ENCODE measurements around the gene B3GNT7. TPM values are rescaled to one million over a fixed set of nuclear protein-coding genes. Genes with fewer than 3 reads are reported as not detected.
"Not testable (repeated sequence)": the region's sequence is repeated elsewhere in the genome, so short reads cannot be mapped to it uniquely, and the experiment has no call there.

Gene B3GNT7
- polyA plus RNA-seq, 6 donors from 2014 or later, result 0.35 to 2.3 (median 1.2) TPM

DNA sequence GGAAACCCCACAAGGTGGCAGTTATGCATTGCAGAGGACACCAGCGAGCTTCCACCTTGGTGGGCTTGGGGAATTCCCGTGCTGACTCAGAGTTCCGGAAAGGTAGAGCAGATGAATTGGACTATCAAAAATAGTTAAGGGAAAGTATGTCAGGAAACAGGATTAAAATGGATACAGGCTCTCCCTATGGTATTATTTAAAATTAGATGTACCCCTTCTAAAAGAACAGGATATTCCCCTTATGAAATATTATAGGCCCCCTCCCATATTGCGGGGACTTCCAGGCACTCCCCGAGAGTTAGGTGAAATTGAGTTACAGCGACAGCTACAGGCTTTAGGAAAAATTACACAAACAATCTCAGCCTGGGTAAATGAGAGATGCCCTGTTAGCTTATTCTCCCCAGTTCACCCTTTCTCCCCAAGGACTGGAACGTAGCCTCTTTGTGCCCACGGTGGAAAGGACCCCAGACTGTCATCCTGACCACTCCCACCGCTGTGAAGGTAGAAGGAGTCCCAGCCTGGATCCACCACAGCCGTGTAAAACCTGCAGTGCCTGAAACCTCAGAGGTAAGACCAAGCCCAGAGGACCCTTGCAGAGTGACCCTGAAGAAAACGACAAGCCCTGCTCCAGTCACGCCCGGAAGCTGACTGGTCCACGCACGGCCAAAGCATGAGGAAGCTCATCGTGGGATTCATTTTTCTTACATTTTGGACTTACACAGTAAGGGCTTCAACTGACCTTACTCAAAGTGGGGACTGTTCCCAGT is 10.3 kb downstream of the B3GNT7 start:
- H3K36me3 Mint-ChIP-seq, H3K9me3 Mint-ChIP-seq, H3K27me3 Mint-ChIP-seq: not testable (repeated sequence)
- Mint-ChIP-seq H3K4me1 (peaks cover 8 to 16% (median 13%) of the 10 kb centered on the region in 3 donors), H3K27ac (peak overlapping the region in 4 of 6 donors; percentile 49 to 81 (median 72)), H3K4me3 (peak overlapping the region in 4 of 8 donors; percentile 10 to 59 (median 24))
- peak; percentile 40 for DNase-seq
- peak; percentile 83 to 86 for ATAC-seq (ENCODE audit: low read depth in 2 of 2)

DNA sequence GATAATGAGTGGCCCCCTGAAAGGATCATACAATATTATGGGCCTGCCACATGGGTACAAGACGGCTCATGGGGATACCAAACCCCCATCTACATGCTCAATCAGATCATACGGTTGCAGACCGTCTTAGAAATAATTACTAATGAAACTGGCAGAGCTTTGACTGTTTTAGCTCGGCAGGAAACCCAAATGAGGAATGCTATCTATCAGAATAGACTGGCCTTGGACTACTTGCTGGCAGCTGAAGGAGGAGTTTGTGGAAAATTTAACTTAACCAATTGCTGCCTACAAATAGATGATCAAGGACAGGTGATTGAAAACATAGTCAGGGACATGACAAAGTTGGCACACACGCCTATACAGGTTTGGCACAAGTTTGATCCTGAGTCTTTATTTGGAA is 12.2 kb downstream of the B3GNT7 start:
- H3K27me3 Mint-ChIP-seq; ATAC-seq (ENCODE audit: low read depth in 2 of 2); H3K9me3 Mint-ChIP-seq; DNase-seq; H3K4me3 Mint-ChIP-seq; H3K36me3 Mint-ChIP-seq: not testable (repeated sequence)
- peaks cover 11 to 20% (median 19%) of the 10 kb centered on the region in 3 donors for H3K4me1 Mint-ChIP-seq
- H3K27ac Mint-ChIP-seq, result peak overlapping the region in 1 of 6 donors; percentile 49

DNA sequence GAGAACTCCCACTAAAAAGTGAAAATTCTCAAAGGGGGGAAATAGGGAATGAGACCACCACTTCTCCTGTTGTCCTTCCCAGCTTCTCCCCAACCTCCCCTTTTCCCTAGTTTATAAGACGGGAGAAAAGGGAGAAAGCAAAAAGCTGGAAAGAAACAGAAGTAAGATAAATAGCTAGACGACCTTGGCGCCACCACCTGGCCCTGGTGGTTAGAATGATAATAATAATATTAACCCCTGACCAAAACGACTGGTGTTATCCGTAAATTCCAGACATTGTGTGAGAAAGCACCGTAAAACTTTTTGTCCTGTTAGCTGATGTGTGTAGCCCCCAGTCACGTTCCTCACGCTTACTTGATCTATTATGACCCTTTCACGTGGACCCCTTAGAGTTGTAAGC is 12.8 kb downstream of the B3GNT7 start:
- H3K9me3 Mint-ChIP-seq; DNase-seq; H3K27me3 Mint-ChIP-seq; ATAC-seq (ENCODE audit: low read depth in 2 of 2); H3K27ac Mint-ChIP-seq; H3K4me3 Mint-ChIP-seq; H3K36me3 Mint-ChIP-seq: not testable (repeated sequence)
- H3K4me1 Mint-ChIP-seq, result peaks cover 11 to 20% (median 19%) of the 10 kb centered on the region in 3 donors

DNA sequence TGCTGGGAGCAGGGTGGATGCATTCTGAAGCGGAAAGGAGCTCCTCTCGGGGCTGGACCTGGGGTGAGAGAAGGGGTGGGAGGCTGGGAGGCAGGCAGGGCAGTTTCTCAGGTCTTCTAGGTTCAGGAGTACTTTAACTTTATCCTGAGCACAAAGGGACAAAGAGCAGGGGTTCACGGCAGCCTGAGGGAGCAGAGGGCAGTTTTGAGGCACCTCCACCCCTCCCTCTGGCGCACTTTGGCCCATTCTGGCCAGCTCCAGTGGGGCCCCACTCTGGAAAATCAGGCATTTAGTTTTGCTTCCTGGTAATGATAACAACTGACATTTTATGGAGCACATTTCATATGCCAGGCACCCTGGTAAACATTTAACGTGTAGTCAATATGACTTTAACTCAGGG is 14.3 kb downstream of the B3GNT7 start:
- no peak overlapping the region for H3K27ac Mint-ChIP-seq
- H3K4me1 Mint-ChIP-seq, result peaks cover 11 to 20% (median 19%) of the 10 kb centered on the region in 3 donors
- DNase-seq, result no peak
- peaks cover 0 to 7% (median 4%) of the 10 kb centered on the region in 7 donors for H3K9me3 Mint-ChIP-seq
- H3K4me3 Mint-ChIP-seq, result no peak overlapping the region
- peaks cover 0 to 8% of the 10 kb centered on the region in 2 donors for H3K36me3 Mint-ChIP-seq
- ATAC-seq (ENCODE audit: low read depth in 2 of 2), result no peak
- H3K27me3 Mint-ChIP-seq, result peaks cover 9 to 13% (median 13%) of the 10 kb centered on the region in 3 donors

DNA sequence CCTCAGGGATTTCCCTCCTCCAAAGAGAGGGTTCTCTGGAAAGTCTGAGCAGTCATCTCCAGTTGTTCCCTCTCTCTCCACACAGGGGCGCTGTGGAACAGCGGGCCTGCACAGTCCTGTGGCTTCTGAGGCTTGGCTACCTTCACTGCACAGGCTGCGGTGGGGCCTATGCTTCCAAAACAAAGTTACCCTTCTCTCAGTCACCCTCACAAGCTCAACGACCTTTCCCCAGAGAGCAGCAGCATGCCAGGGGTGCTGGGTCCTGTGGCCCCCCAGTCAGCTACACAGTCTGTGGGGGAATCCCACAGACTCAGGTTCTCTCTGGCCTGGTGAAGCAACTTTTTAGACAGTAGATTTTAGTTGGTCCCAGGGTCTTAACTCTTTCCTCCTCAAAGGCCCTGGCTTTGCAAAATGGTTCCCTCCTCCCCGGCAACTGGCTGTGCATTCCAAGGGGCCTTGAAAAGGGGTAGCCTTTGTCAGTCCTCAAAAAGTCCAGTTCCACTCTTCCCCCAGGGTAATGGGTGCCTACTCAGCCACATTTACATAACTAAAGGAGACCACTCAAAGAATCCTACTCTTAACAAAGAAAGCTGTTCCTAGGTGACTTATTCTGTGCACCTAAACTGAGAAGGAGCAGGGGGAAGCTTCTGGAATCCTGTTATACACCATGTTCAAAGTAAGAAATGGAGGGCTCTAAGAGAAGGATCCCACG is 14.9 kb downstream of the B3GNT7 start:
- H3K9me3 Mint-ChIP-seq, result peaks cover 0 to 7% (median 4%) of the 10 kb centered on the region in 7 donors
- H3K4me1 Mint-ChIP-seq, result peaks cover 6 to 14% (median 13%) of the 10 kb centered on the region in 3 donors
- peaks cover 9 to 19% (median 18%) of the 10 kb centered on the region in 3 donors for H3K27me3 Mint-ChIP-seq
- DNase-seq (no peak), ATAC-seq (ENCODE audit: low read depth in 2 of 2) (no peak)
- peaks cover 0 to 8% of the 10 kb centered on the region in 2 donors for H3K36me3 Mint-ChIP-seq
- peak overlapping the region in 1 of 8 donors; percentile 35 for H3K4me3 Mint-ChIP-seq
- peak overlapping the region in 1 of 6 donors; percentile 30 for H3K27ac Mint-ChIP-seq

DNA sequence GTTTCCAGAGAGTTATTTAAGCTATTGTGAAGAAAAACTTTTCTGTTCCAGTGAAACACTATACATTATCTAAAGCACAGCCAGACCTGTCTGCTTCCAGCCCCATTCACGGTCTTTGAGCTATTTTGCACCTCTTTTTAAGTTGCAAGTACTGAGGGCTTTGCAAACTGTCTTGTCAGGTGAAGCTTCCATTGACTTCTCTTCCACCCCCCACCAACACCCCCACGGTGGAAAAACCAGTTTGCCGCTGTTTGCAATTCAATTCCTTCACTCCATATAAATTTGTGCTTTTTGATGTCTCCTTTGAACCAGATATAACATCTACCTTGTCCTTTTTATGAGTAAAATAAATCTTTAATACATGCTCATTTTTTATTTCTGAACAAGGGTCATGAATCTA is 15.7 kb downstream of the B3GNT7 start:
- ATAC-seq (ENCODE audit: low read depth in 2 of 2) (no peak), DNase-seq (no peak)
- peak overlapping the region in 1 of 6 donors; percentile 80 for H3K27ac Mint-ChIP-seq
- peak overlapping the region in 6 of 8 donors; percentile 36 to 85 (median 66) for H3K4me3 Mint-ChIP-seq
- peaks cover 0 to 7% (median 4%) of the 10 kb centered on the region in 7 donors for H3K9me3 Mint-ChIP-seq
- H3K27me3 Mint-ChIP-seq, result peaks cover 13 to 19% (median 18%) of the 10 kb centered on the region in 3 donors
- H3K36me3 Mint-ChIP-seq, result peaks cover 0 to 8% of the 10 kb centered on the region in 2 donors
- peaks cover 3 to 6% (median 6%) of the 10 kb centered on the region in 3 donors for H3K4me1 Mint-ChIP-seq

DNA sequence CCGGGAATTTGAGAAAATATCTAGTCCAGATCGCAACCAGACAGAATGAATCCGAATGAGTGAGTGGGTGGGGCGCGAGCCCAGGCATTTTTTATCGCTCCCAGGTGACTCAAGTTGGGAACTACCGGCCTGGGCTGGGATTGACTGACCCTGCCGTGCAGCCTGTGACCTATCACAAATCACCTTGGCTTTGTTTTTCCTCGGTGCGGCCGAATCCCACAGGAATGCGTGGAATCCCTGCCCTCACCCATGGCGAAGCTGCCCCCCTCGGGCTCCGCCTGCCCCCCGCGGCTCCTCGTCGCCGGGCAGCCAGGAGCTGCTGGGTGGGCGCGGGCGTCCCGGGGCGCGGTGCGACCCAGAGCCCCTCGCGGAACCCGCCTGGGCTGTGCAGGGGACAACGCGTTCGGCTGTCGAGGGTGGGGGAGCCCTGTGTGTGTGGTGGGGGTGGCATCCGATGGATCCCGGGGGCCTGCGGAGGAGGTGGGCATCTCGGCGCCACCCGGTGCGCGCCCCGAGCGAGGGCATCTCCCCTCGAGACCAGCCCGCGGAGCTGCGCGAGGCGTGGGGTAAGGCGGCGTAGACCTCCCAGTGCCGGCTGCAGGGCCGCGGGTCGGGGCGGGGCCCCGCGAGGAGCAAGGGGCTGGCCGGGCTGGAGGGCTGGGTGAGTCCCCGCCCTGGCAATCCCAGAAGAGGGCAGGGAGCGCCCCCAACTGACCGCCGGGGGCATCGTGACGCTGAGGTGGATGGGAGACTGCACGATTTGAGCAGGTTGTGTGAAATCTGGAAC is 16.5 kb downstream of the B3GNT7 start:
- ATAC-seq (ENCODE audit: low read depth in 2 of 2), result peak; percentile 97 to 98
- peaks cover 13 to 19% (median 18%) of the 10 kb centered on the region in 3 donors for H3K27me3 Mint-ChIP-seq
- peaks cover 3 to 6% (median 4%) of the 10 kb centered on the region in 3 donors for H3K4me1 Mint-ChIP-seq

DNA sequence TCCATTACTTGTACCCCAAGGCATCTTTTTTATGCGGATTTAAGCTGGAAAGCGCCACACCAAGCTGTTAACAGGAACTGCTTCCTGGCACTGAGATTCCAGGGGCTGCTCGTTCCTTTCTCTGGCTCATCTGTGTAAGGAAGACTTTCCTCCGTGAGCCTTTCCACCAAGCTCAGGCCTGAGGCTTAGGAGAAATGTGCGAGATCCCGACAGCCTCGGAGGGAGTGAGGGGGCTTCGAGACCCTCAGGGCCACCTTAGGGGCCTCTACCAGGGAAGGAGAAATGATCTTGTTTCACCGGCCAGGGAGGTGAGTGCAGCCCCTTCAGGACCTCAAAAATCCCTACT is 17.1 kb downstream of the B3GNT7 start:
- peaks cover 0 to 7% (median 4%) of the 10 kb centered on the region in 7 donors for H3K9me3 Mint-ChIP-seq
- peaks cover 3 to 6% (median 4%) of the 10 kb centered on the region in 3 donors for H3K4me1 Mint-ChIP-seq
- H3K27ac Mint-ChIP-seq, result peak overlapping the region in 1 of 6 donors; percentile 47
- ATAC-seq (ENCODE audit: low read depth in 2 of 2) (no peak), DNase-seq (no peak)
- peaks cover 0 to 8% of the 10 kb centered on the region in 2 donors for H3K36me3 Mint-ChIP-seq
- peaks cover 13 to 19% (median 18%) of the 10 kb centered on the region in 3 donors for H3K27me3 Mint-ChIP-seq
- peak overlapping the region in 7 of 8 donors; percentile 18 to 74 (median 57) for H3K4me3 Mint-ChIP-seq

More for the DNA sequence above, 16.5 kb downstream of the B3GNT7 start:
- peak overlapping the region in 2 of 6 donors; percentile 47 to 66 for H3K27ac Mint-ChIP-seq
- peak; percentile 86 for DNase-seq
- H3K9me3 Mint-ChIP-seq, result peaks cover 0 to 7% (median 4%) of the 10 kb centered on the region in 7 donors
- peaks cover 0 to 8% of the 10 kb centered on the region in 2 donors for H3K36me3 Mint-ChIP-seq
- peak overlapping the region; percentile 56 to 85 (median 72) for H3K4me3 Mint-ChIP-seq

DNA sequence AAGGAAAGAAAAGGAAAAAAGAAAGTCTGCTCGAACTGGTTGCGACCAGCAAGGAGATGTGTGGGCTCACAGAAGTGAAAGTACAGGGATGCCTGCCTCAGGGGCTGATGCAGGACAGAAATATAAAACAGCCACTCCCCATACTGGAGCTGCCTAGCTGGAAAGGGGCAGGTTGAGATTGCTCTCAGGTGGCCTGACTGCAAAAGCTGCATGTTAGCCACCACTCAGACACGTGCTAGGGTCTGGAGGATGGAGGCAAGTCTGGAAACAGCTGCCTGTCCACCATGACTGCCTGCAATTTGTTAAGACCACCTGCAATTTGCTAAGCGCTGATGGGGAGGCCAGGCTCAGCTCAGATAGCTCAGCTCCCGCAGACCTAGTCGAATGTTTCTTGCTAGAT is 17.9 kb downstream of the B3GNT7 start:
- H3K4me1 Mint-ChIP-seq, result peaks cover 3 to 6% (median 4%) of the 10 kb centered on the region in 3 donors
- peaks cover 0 to 8% of the 10 kb centered on the region in 2 donors for H3K36me3 Mint-ChIP-seq
- peaks cover 0 to 7% (median 4%) of the 10 kb centered on the region in 7 donors for H3K9me3 Mint-ChIP-seq
- peaks cover 13 to 22% (median 18%) of the 10 kb centered on the region in 3 donors for H3K27me3 Mint-ChIP-seq
- ATAC-seq (ENCODE audit: low read depth in 2 of 2), result no peak
- no peak overlapping the region for H3K4me3 Mint-ChIP-seq
- DNase-seq, result no peak
- no peak overlapping the region for H3K27ac Mint-ChIP-seq

DNA sequence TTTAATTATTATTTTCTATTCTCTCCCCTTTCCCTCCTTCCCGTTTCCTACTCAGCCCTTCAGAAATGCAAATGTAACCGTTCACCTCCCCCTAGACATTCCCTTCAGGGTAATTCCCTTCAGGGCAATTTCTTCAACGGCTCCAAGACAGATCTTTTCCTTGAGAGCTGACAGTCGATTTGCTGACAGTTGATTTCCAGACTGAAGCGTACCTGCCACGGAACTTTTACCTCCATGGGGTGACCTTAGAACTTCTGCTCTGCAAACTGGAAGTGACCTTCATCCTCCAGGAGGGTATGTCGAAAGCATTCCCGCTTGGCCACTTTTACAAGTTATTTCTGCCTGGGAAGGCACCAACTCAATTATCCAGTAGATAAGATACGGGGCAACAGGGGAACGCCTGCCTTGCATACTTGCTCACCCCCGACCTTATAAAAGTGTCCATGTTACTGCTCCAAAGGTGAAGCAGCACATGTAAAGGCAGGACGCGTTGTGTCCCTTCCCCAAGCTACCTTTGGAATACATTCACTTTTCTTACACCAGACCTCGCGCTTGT is 18.5 kb downstream of the B3GNT7 start:
- H3K4me1 Mint-ChIP-seq, result peaks cover 3 to 6% (median 4%) of the 10 kb centered on the region in 3 donors
- H3K27me3 Mint-ChIP-seq, result peaks cover 13 to 27% (median 24%) of the 10 kb centered on the region in 3 donors
- H3K4me3 Mint-ChIP-seq, result peak overlapping the region in 2 of 8 donors; percentile 21 to 59
- peak overlapping the region in 1 of 6 donors; percentile 24 for H3K27ac Mint-ChIP-seq
- no peak for ATAC-seq (ENCODE audit: low read depth in 2 of 2)
- H3K36me3 Mint-ChIP-seq, result peaks cover 0 to 8% of the 10 kb centered on the region in 2 donors
- DNase-seq, result no peak
- peaks cover 0 to 7% (median 4%) of the 10 kb centered on the region in 7 donors for H3K9me3 Mint-ChIP-seq

DNA sequence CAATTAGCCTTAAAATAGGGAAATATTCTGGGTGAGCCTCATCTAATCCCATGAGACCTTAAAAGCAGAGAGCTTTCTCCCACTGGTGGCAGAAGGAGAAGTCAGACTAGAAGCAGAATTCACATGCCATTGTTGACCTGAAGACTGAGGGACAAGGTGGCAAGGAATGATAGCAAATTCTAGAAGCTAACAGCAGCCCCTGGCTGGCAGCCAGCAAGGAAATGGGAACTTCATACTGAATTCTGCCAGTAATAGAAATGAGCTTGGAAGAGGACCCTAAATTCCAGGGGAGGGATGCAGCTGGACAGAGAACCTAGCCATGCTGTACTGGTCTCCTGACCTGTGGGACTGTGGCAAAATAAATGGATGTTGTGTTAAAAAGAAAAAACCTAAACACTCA is 19.5 kb downstream of the B3GNT7 start:
- H3K9me3 Mint-ChIP-seq, result peaks cover 0 to 7% (median 4%) of the 10 kb centered on the region in 7 donors
- ATAC-seq (ENCODE audit: low read depth in 2 of 2) (no peak), DNase-seq (no peak)
- H3K27me3 Mint-ChIP-seq, result peaks cover 13 to 28% (median 27%) of the 10 kb centered on the region in 3 donors
- H3K4me3 Mint-ChIP-seq, result no peak overlapping the region
- peaks cover 3 to 6% (median 4%) of the 10 kb centered on the region in 3 donors for H3K4me1 Mint-ChIP-seq
- H3K27ac Mint-ChIP-seq, result no peak overlapping the region
- H3K36me3 Mint-ChIP-seq, result peaks cover 0 to 8% of the 10 kb centered on the region in 2 donors

DNA sequence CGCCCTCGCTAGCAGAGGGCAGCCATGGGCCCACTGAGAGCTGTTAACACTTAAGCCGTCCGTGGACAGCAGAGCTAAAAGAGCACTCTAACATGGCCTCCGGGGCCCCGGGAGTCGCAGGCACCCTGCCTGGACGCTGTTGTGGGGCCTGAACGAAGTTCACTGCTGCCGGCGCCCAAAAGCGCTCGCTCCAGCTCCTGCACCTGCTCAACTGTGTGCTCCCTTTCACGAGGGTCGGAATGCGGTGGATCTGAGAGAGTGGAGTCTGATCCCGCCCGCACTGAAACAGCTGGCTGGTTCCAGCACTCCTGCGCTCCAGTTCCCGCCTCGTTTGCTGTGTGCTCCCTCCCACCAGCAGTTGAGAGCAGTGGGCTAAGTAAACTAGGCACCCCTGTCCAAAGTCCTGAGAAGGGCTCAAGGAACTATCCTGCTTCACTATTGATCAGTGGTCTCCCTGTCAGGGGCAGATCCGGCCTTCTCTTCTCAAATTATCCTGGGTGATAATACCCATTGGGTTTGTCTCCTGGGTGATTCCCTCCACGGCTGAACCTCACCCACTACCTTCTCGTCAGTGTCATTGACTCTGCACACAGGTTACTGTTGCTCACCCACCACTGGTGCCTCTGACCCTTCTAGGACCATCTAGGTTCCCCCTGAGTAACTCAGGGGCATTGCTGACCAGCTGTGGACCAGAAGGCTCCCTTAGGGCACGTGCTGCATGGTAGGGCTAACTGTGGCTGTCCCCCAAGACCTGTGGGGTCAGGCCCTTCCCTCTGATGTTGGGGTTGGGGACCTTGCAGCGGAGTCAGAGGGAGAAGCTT is 23.5 kb downstream of the B3GNT7 start:
- H3K4me3 Mint-ChIP-seq, result no peak overlapping the region
- peak overlapping the region in 1 of 6 donors; percentile 76 for H3K27ac Mint-ChIP-seq
- ATAC-seq (ENCODE audit: low read depth in 2 of 2) (no peak), DNase-seq (no peak)
- H3K9me3 Mint-ChIP-seq, result peaks cover 0 to 2% (median 0%) of the 10 kb centered on the region in 7 donors
- H3K36me3 Mint-ChIP-seq, result no peaks in the 10 kb centered on the region
- H3K27me3 Mint-ChIP-seq, result peaks cover 4 to 26% (median 17%) of the 10 kb centered on the region in 3 donors
- no peaks in the 10 kb centered on the region for H3K4me1 Mint-ChIP-seq

Measured in naive B cell (primary cell).